SK-MEL-5 (cell line): ENCODE results near the gene KLRC3. TPM values are rescaled to one million over a fixed set of nuclear protein-coding genes. Genes with fewer than 3 reads are reported as not detected.
"Not testable (repeated sequence)": the region's sequence is repeated elsewhere in the genome, so short reads cannot be mapped to it uniquely, and the experiment has no call there.

Experiments used
- DNase-seq: peaks from one replicate; pipeline ENCODE4 v3.0.0-alpha.2; 2016; ENCODE audit warnings: low read depth, low spot score
- in situ Hi-C: cut with HindIII; loops from 2 replicates; pipeline ENCODE4 v1.10.0; 2016; ENCODE audit warnings: low sequenced_read_pairs, high pct_unique_total_duplicates, low pct_unique_long_range_greater_than_20kb
- total RNA-seq: library from RNA; depleted of rRNA; stranded (reverse); fragments of >200 nt; shearing (Covaris generic); gene quantifications from 2 replicates; pipeline ENCODE4 v1.2.3, GENCODE V29; 2014

The KLRC3 gene
- total RNA-seq, 1 experiment from 2014 or later, result 0.66 TPM

DNA sequence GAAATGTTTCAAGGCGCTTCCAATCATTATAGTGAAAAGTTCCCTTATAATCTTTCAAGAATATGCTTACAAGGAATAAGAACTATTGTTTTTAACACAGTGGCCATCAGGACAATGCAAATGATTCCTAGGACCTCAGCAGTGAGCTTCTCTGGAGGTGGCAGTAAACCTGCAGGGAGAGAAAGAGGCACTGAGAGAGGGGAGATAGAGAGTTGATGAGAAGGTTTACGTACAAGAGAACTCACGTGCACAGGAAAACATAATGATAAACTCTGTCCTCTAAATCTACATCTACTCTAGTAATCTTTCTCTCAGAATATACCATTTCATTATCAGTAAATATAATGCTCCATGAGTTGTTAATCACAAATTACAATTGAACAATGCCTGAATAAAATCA, 11.6 kb downstream of the KLRC3 start:
- DNase-seq, result no peak
- in situ Hi-C loops, result no loop called here

DNA sequence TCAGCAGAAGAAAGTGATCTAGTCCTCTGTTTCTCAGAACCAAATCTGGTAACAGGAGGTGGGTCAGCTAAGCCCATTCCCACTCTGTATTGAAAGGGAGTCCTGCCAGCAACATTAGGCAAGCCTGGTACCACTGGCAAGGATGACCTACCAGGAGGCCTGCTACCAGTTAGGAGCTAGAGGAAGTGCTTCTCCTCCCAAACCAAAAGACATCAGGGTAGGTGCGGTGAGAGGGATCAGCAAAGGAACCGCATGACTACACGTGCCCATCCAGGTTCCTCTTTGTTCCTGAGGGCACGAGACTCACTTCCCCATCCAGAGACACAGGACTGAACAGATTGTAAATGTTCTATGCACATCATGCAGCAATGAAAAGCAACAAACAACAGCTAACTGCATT, 13.7 kb downstream of the KLRC3 start:
- no peak for DNase-seq
- in situ Hi-C loops, result no loop called here

- in situ Hi-C loops, result no loop called here
- no peak for DNase-seq
Observed at GRCh38 chr12:10405294-10405693, 15.1 kb downstream of the KLRC3 start.

DNA sequence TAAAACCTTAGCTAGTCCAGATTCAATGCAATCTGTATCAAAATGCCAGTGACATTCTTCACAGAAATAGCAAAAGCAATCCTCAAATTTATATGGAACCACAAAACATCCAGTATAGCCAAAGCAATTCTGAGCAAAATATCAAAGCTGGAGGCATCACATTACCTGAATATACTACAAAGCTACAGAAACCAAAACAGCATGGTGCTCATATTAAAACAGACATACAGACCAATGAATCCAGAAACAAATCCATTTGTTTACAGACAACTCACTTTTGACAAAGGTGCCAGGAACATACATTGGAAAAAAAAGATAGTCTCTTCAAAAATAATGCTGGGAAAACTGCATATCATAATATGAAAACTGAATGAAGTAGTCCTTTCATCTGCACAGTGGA, 15.6 kb downstream of the KLRC3 start:
- in situ Hi-C loops, result no loop called here
- DNase-seq, result no peak

GRCh38 chr12:10400829-10401228, 19.6 kb downstream of the KLRC3 start:
- DNase-seq, result no peak
- in situ Hi-C loops, result no loop called here

- DNase-seq, result no peak
- in situ Hi-C loops, result no loop called here
Observed at GRCh38 chr12:10398168-10398567, 22.2 kb downstream of the KLRC3 start.

- in situ Hi-C loops, result no loop called here
- no peak for DNase-seq
Observed at GRCh38 chr12:10397296-10397695, 23.1 kb downstream of the KLRC3 start.

DNA sequence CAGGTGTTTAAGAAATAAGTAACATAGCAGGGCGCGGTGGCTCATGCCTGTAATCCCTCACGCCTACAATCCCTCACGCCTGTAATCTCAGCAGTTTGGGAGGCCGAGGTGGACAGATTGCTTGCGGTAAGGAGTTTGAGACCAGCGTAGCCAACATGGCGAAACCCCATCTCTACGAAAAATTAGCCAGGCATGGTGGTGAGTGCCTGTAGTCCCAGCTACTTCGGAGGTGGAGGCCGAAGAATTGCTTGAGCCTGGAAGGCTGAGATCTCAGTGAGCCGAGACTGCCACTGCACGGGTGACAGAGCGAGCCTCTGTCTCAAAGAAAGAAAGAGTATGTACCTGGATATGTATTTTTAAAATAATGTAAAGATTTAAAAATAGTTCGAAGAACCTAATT, 24.2 kb downstream of the KLRC3 start:
- DNase-seq, in situ Hi-C loops: not testable (repeated sequence)

- peak; percentile 85 for DNase-seq
- in situ Hi-C loops, result no loop called here
Observed at GRCh38 chr12:10395390-10395998, 24.9 kb downstream of the KLRC3 start.

- in situ Hi-C loops, result not testable (repeated sequence)
- peak; percentile 51 for DNase-seq
Observed at GRCh38 chr12:10394531-10395152, 25.8 kb downstream of the KLRC3 start.

- no peak for DNase-seq
- in situ Hi-C loops, result no loop called here
Observed at GRCh38 chr12:10393291-10393690, 27.1 kb downstream of the KLRC3 start.

DNA sequence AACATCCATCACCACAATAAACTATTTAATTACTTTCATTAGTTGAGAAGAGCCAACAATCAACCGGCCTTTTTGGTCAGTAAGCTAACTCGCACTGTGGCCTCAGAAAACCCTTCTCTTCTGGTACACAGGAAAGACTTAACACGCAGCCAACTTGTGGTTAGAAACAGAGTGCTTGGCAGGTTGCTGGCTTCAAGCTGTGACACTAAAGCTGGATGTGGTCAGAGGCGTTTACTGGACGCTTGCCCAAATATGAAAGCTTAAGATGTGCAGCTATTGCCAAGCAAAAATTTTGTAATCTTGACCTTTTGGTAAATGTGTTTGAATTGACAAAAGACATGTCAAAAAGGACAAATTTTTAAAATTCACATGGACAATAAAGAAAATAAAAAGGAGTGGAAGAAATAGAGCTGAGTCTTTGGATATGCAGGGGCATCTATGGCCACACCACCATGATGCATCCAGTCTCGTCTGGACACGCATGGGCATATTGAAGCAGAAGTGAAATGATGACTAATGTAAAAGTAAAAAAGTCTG, 27.9 kb downstream of the KLRC3 start:
- in situ Hi-C loops, result no loop called here
- peak; percentile 81 for DNase-seq

GRCh38 chr12:10390991-10391390, 29.4 kb downstream of the KLRC3 start:
- DNase-seq, in situ Hi-C loops: not testable (repeated sequence)

DNA sequence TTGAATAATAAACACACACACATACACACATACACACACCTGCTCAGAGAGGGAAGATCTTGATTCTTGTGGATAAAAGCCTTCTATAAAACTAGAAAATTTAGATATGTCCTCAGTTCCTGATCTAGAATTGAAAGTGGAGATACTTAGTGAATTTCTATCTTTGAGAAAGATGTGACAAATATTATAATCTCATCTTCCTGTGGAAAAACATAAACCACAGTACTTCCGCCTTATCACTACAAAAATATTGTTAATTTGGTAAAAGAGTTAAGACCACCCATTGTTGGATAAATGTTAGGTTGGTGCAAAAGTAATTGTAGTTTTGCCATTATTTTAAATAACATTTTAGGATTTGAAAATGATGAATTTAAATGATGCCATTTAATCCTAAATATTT, 30.5 kb downstream of the KLRC3 start, which contains the start of gene KLRK1:
Gene KLRK1 (minus strand): TSS at position 138 of the 400 bp plus-strand sequence. CDS start 1,231 bp downstream, outside the sequence.
- DNase-seq, result no peak
- in situ Hi-C loops, result no loop called here

GRCh38 chr12:10388624-10389413, 31.6 kb downstream of the KLRC3 start:
- in situ Hi-C loops, result no loop called here
- DNase-seq, result no peak

DNA sequence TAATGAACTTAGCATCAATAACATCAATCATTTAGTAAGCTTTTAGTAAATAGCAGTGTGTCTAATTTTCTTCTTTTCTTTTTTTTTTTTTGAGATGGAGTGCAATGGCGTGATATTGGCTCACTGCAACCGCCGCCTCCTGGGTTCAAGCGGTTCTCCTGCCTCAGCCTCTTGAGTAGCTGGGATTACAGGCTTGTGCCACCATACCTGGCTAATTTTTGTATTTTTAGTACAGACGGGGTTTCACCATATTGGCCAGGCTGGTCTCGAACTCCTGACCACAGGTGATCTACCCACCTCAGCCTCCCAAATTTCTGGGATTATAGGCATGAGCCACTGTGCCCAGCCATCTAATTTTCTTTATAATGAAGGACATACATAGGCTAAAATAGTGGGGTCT, 32.9 kb downstream of the KLRC3 start:
- DNase-seq, in situ Hi-C loops: not testable (repeated sequence)

GRCh38 chr12:10386857-10387256, 33.5 kb downstream of the KLRC3 start:
- no peak for DNase-seq
- in situ Hi-C loops, result no loop called here

DNA sequence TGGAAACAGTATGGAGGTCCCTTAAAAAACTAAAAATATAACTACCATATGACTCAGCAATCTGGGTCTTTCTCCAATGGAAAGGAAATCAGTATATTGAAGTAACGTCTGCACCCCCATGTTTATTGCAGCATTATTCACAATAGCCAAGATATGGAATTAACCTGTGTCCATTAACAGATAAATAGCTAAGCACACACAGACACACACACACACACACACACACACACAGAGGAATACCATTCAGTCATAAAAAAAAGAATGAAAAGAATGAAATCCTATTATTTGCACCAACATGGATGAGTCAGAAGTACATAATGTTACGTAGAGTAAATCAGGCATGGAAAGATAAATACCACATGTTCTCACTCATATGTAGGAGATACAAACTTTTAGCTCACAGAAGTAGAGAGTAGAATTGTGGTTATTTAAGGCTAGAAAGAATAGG, 35.2 kb downstream of the KLRC3 start:
- no peak for DNase-seq
- in situ Hi-C loops, result no loop called here
